Psoas muscle (tissue), 8 donors: ENCODE results near the gene COL6A1. TPM values are rescaled to one million over a fixed set of nuclear protein-coding genes. Genes with fewer than 3 reads are reported as not detected.

Experiments
- ATAC-seq, 4 donors: fragments of 200-7000 bp; cut with Tn5 transposase; one replicate each; pipeline ENCODE4 v1.9.1; 2020; ENCODE audit warnings: moderate library complexity in 3 of 4, mild to moderate bottlenecking in 2 of 4
- DNase-seq, 2 donors: peaks; one replicate each; pipeline ENCODE4 v3.0.0-alpha.2; 2020
- H3K27ac ChIP-seq: fragments of 200-600 bp; one replicate; pipeline ENCODE4 v1.8.0; 2022
- H3K27me3 ChIP-seq, 3 donors: fragments of 200-600 bp in 1 of 3; one replicate each; pipeline versions ENCODE4 v1.6.1 to v1.8.0; 2013 to 2022; ENCODE audit warnings: low read length in 2 of 3, mild to moderate bottlenecking in 2 of 3, moderate library complexity in 1 of 3; ENCODE audit not compliant: insufficient read depth in 3 of 3
- H3K36me3 ChIP-seq, 2 donors: fragments of 200-600 bp in 1 of 2; one replicate each; pipeline versions ENCODE4 v1.6.1 to v1.8.0; 2013 to 2022; ENCODE audit warnings: low read depth in 1 of 2, mild to moderate bottlenecking in 1 of 2, moderate library complexity in 1 of 2; ENCODE audit not compliant: insufficient read depth in 1 of 2
- H3K4me1 ChIP-seq: fragments of 200-600 bp; one replicate; pipeline ENCODE4 v1.8.0; 2022
- H3K4me3 ChIP-seq: fragments of 200-600 bp; one replicate; pipeline ENCODE4 v1.8.0; 2022; ENCODE audit warnings: mild to moderate bottlenecking
- H3K9me3 ChIP-seq: fragments of 200-600 bp; one replicate; pipeline ENCODE4 v1.8.0; 2022
- WGBS, 3 donors: extraction: QIAGEN DNeasy Blood & Tissue Kit; methylation state at CpG; one replicate each; pipeline versions ENCODE4 v1.1.6 to v1.1.7; 2013; 5-methylcytosine and 5-hydroxymethylcytosine counted together
- intact Hi-C, 2 donors: fragments of 100-400 bp; cut with DNase I; formaldehyde crosslinking; loops; one replicate each; pipeline versions ENCODE4 v1.11.0 to v1.14.2; 2022
- polyA plus RNA-seq, 3 donors: library from polyadenylated mRNA; stranded (reverse); fragments of 200-250 nt; gene quantifications; one replicate each; pipeline ENCODE4 v1.2.3, GENCODE V29; 2013
- total RNA-seq, 4 donors: library from RNA; stranded (reverse); fragmentation: NEBNext Ultra II Directional in 2 of 4; extraction: Animal tissue kit (Norgen Biotek cat#: 25700) in 2 of 4; gene quantifications; one replicate each; pipeline versions ENCODE4 v1.2.1 to v1.2.4, GENCODE V29; 2021 to 2023
- TF ChIP-seq, protein P1 (sequence below): fragments of 200-600 bp; IDR thresholded peaks from one replicate; pipeline ENCODE4 v1.8.0; 2022; ENCODE audit warnings: antibody characterized with exemption
- donor health status: healthy with polysubstance abuse.
- donor health status: DM: no; HTN: no; CAD: no; lungs with moderate emphysema.
- donor health status: Bipolar disorder and iron deficiency.
- donor health status: healthy.
- donor health status: DM: yes; HTN: yes; CAD: no.
- donor health status: DM: no; HTN: no; CAD: no.
- donor health status: DM: no; HTN: no; CAD: no.
- donor health status: DM: yes; HTN: yes; CAD: no.

The COL6A1 gene
- total and polyA plus RNA-seq, 7 donors: 29.4 to 83.0 (median 36.1) TPM

DNA sequence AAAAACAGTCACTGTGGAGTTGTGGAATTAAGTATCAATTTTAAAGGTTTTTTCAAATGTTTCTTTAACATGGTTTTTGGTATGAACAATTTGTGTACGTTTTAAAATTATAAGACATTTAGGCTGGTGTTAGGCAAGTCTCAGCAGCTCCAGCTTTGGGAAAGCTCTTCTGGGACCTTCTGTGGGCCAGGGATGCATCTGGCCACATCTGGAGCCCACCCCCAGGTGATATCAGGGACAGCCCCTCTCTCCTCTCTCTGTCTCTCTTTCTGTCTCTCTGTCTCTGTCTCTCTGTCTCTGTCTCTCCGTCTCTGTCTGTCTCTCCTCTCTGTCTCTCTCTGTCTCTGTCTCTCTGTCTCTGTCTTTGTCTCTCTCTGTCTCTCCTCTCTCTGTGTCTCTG lies 1.3 kb upstream of the COL6A1 start:
- WGBS, 3 donors: 71 to 89% (median 75%) methylated on average over 2 of the region's 2 CpGs
- intact Hi-C loops: loop anchor here in 1 of 2 donors (10.0 kb wide), 1 partner anchor 1645 kb away; the partner anchor contains the start of gene CFAP410
- no peak overlapping the region for H3K4me3 ChIP-seq
- H3K27me3 ChIP-seq: peaks cover 0 to 1% (median under 1%) of the 10 kb centered on the region in 3 donors
- H3K9me3 ChIP-seq: no peaks in the 10 kb centered on the region
- ATAC-seq (no peak), DNase-seq (no peak)
- no peak overlapping the region for H3K27ac ChIP-seq
- H3K36me3 ChIP-seq: peaks cover 0 to 14% of the 10 kb centered on the region in 2 donors
- no peaks in the 10 kb centered on the region for H3K4me1 ChIP-seq
- TF ChIP-seq, protein P1, sequence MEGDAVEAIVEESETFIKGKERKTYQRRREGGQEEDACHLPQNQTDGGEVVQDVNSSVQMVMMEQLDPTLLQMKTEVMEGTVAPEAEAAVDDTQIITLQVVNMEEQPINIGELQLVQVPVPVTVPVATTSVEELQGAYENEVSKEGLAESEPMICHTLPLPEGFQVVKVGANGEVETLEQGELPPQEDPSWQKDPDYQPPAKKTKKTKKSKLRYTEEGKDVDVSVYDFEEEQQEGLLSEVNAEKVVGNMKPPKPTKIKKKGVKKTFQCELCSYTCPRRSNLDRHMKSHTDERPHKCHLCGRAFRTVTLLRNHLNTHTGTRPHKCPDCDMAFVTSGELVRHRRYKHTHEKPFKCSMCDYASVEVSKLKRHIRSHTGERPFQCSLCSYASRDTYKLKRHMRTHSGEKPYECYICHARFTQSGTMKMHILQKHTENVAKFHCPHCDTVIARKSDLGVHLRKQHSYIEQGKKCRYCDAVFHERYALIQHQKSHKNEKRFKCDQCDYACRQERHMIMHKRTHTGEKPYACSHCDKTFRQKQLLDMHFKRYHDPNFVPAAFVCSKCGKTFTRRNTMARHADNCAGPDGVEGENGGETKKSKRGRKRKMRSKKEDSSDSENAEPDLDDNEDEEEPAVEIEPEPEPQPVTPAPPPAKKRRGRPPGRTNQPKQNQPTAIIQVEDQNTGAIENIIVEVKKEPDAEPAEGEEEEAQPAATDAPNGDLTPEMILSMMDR: no peak

DNA sequence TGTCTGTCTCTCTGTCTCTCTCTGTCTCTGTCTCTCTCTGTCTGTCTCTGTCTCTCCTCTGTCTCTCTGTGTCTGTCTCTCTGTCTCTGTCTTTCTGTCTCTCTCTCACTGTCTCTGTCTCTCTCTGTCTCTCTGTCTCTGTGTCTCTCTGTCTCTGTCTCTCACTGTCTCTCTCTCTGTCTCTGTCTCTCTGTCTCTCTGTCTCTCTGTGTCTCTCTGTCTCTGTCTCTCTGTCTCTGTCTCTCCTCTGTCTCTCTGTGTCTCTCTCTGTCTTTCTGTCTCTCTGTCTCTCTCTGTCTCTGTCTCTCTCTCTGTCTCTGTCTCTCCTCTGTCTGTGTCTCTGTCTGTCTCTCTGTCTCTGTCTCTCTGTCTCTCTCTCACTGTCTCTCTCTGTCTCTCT lies 873 bp upstream of the COL6A1 start:
- ATAC-seq (no peak), DNase-seq (no peak)
- intact Hi-C loops: loop anchor here in 1 of 2 donors (10.0 kb wide), 1 partner anchor 1646 kb away; the partner anchor contains the start of gene CFAP410
- H3K4me1 ChIP-seq: no peaks in the 10 kb centered on the region
- no peaks in the 10 kb centered on the region for H3K27me3 ChIP-seq
- H3K4me3 ChIP-seq: peak overlapping the region; percentile 69
- H3K27ac ChIP-seq: peak overlapping the region; percentile 66
- TF ChIP-seq, protein P1: no peak
- peaks cover 0 to 18% of the 10 kb centered on the region in 2 donors for H3K36me3 ChIP-seq
- H3K9me3 ChIP-seq: no peaks in the 10 kb centered on the region

DNA sequence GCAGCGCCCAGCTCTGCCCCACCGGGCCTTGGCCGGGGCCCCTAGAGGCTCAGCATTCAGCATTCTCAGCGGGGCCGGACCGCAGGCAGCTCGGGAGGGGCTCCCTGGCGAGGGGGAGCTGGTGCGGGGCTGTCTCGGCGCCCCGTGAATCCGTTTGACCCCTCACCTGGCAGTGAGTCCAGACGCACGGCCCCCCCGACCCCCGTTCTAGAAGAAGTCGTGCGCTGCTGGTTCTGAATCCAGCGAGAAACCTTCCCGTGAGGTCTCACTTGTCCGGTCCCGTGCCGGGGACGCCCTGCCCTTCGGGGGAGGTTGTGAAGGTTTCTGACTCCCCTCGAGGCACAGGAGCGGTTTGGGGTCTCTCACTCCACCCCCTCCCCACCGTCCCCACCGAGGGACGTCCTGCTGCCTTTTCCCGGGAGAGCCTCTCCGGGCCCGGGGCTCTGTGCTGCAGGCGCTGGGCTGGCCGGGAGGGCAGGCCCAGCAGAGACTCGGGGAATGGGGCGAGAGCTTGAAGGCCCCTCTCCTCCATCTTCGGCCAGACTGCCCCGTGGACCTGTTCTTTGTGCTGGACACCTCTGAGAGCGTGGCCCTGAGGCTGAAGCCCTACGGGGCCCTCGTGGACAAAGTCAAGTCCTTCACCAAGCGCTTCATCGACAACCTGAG lies 655 bp downstream of the COL6A1 start:
- Histone ChIP-seq H3K36me3 (peaks cover 0 to 33% of the 10 kb centered on the region in 2 donors), H3K27me3 (no peaks in the 10 kb centered on the region), H3K4me3 (peak overlapping the region; percentile 93), H3K4me1 (no peaks in the 10 kb centered on the region), H3K9me3 (no peaks in the 10 kb centered on the region), H3K27ac (peak overlapping the region; percentile 46)
- intact Hi-C loops: loop anchor here in 1 of 2 donors (10.0 kb wide), 1 partner anchor 1647 kb away; the partner anchor contains the start of gene CFAP410
- ATAC-seq (peak; percentile 13 to 53 (median 28)), DNase-seq (peak; percentile 39 to 61)
- TF ChIP-seq, protein P1: no peak
- WGBS, 3 donors: 6 to 12% (median 9%) methylated on average over 38 to 45 of the region's 45 CpGs

DNA sequence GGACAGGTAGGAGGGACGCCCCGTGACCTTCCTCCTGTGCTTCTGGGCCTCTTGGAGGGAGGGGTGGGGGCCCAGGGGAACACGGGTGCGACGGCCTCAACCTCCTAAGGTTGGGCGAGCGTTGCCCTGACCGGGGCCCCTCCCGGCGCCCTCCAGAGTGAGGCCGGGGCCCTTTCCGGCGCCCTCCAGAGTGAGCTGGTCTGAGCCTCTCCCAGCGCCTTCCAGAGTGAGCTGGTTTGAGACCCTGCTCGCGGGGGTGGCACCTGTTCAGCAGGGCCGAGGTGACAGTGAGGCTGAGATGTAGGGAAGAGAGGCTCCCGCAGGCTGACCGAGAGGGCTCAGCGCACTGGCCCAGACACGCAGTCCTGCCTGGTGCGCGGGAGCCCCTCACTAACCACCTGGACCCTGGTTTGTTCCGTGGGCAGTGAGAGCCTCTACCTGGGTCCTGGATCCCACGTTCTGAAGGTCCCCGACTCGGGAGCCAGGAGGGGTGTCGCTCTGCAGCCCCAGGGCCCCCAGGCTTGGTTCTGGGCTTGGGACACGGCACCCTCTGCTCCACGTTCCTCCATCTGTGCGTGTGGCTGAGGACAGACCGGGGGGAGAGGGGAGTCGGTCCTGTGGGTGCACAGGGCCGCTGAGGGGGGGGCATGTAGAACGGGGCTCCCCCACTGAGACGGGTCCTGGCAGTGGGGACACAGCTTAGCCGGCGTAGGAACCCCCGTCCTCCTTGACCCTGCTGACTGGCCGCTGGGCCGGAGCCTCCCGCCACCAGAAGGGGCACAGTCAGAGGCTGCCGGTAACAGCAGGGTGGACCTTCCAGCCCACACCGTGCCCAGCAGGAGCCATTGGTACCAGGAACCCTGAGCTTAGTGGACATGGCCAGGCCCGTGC lies 1.4 kb downstream of the COL6A1 start:
- Histone ChIP-seq H3K36me3 (peaks cover 0 to 34% of the 10 kb centered on the region in 2 donors), H3K4me3 (peak overlapping the region; percentile 93), H3K4me1 (no peaks in the 10 kb centered on the region), H3K9me3 (no peaks in the 10 kb centered on the region), H3K27ac (peak overlapping the region; percentile 46), H3K27me3 (no peaks in the 10 kb centered on the region)
- DNase-seq: peak; percentile 17 to 52
- intact Hi-C loops: loop anchor here in 1 of 2 donors (10.0 kb wide), 1 partner anchor 1648 kb away; the partner anchor contains the start of gene CFAP410
- ATAC-seq: no peak
- 48 to 58% (median 49%) methylated on average over 32 to 45 of the region's 45 CpGs for WGBS, 3 donors
- TF ChIP-seq, protein P1: no peak
